ENCODE data around the gene DHRS7C.

DHRS7C gene, protein sequence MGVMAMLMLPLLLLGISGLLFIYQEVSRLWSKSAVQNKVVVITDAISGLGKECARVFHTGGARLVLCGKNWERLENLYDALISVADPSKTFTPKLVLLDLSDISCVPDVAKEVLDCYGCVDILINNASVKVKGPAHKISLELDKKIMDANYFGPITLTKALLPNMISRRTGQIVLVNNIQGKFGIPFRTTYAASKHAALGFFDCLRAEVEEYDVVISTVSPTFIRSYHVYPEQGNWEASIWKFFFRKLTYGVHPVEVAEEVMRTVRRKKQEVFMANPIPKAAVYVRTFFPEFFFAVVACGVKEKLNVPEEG

DNA sequence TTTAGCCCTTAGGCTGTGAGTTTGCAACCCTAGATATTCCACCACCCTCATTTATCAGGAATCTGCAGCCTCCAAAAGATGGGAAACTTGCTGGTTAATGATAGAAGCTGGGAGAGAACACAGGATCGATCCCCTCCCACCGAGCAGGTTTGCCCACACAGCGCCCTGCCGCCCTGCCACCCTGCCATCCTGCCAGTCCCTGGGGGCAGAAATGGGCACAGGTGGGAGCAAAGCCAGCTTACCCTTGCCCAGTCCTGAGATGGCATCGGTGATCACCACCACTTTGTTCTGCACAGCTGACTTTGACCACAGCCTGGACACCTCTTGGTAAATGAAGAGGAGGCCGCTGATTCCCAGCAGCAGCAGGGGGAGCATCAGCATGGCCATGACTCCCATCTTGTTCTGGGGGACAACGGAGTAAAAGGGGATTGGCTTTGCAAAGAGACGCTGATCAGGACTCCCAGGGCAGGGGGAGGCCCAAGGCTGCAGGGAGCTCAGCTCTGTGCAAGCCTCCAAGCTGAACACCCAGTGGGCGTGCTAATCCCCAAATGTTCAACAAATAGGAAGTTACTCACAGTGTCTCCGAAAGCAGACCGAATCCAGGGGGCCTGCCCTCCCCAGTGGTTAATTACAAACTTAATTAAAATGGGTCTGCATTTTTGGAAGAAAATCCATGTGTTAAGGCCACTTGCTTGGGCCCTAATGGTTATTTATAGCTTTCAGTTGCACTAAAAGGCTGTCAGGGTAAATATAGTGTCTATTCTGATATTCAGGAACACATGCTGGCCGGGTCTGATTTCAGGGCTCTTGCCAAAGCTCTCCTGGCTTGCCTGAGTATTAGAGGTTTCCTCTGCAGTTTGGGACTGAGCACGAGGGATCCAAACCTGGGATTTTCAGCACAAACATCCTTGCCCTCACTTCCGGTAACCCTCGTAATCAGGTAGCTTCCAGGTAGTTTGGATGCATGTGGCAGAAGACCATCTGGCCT is at the start of gene DHRS7C:
TSS of gene DHRS7C (minus strand) at position 704 of the 988 bp plus-strand sequence. CDS start at position 396, 308 bp downstream.
- in situ Hi-C loops (cut with MboI; ENCODE audit: low sequenced_read_pairs) = no loop called here

DNA sequence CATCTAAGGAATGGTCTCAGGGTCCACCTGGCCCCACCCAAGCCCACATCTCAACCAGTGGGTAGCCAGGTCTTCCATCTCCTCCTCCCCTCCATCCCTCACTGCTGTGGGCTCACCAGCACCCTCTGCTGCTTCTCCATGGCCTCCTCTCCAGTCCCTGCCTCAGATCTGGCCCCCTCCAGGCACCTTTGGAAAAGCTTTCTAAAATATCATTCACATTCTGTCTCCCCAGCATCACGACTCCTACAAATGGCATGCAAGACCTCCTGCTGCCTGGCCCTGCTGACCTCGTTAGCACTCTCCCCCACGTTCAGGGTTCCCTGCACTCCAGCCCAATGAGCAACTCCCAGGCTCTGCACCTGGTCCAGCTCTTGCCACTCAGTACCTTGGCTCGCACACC is 48.0 kb upstream of the DHRS7C start:
- in situ Hi-C loops (cut with MboI; ENCODE audit: low sequenced_read_pairs) = no loop called here

DNA sequence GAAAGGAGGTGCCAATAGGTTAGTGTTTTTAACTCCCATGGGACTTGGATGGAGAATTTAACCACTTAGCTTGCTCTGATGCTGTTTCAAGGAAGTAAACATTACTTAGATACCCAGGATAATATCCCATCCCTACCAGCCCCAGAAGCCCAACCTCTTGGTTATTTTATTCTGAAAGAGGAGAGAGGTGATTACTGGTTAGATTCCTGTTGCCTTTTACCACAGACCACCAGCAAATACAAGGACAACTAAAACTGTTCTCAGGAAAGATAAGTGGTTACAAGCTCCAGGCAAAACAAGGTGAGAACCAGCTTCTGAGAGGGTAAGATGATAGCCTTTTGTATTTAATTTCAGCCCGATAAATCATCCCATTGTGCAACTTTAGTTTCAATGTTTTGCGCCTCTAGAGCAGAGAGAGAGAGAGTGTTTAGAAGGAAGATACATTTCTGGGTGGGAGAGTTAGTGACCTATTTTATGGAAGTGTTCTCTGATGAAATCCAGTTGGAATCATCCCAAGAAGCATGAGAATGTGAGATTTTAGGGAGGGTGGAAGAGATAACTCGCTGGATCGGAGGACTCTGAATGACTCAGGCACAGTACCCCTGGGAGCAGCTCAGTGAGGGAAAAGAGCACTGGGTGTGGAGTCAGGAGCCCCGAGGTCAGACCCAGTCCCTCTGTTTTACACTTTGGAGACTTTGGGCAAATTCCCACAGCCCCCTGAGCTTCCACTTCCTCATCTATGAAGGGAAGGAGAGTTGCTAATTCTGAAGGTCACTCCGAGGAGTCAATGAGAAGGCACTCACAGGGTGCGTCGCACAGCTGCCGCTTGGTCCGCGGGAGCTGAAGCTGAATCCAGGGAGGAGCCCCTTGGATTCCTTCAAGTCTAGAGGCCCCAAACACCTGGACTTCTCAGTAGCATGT is 46.4 kb upstream of the DHRS7C start:
- in situ Hi-C loops (cut with MboI; ENCODE audit: low sequenced_read_pairs) = no loop called here

DNA sequence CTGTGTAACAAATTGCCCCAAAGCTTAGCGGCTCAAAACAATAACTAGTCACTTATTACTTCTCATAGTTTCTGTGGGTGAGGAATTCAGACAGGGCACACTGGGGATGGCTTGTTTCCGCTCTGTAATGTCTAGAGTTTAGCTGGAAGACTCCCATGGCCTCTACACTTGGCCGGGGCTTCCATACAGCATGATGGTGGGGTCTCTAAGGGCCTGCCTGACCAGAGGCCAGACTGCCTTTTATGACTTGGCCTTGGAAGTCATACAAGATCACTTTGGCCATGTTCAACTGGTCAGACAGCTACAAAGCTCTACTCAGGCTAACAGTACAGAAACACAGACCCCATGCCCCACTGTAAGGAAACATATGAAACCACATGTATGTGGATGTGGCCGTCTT is 42.5 kb upstream of the DHRS7C start:
- in situ Hi-C loops (cut with MboI; ENCODE audit: low sequenced_read_pairs) = no loop called here

DNA sequence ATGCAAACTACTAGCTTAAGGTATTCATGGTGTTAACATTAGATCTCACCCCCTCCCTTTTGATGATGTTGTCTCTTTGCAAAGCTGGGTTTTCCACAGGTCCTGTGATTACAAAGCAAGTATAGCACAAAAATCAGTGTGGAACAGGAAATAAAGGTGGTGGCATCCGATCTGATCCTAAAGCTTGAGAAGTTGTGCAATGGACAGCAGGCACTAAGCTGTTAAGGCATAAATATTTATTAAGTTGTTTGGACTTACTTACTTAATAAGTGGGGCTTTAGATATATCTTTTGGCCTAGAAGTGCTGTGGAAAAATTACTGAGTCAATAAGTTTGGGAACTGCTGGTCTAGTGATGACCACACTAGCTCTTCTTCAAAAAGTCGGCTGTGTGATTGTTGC is 39.3 kb upstream of the DHRS7C start:
- in situ Hi-C loops (cut with MboI; ENCODE audit: low sequenced_read_pairs) = no loop called here

DNA sequence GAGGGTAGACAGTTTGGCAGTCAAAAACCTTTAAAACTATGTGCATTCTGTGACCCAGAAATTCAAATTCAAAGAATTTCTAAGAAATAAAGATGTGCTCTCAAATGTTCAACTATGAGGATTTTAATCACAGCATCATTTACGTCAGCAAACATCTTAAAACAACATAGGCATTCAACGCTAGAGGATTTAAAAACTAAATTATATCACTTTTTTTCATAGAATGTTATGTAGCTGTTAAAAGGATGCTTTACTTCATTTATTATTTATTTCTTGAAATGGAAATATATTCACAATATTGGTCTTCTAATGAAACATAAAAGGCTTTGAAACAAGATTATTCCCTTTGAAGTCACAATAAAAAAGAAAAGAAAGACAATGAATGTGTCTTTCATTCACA is 38.0 kb upstream of the DHRS7C start:
- in situ Hi-C loops (cut with MboI; ENCODE audit: low sequenced_read_pairs) = no loop called here

DNA sequence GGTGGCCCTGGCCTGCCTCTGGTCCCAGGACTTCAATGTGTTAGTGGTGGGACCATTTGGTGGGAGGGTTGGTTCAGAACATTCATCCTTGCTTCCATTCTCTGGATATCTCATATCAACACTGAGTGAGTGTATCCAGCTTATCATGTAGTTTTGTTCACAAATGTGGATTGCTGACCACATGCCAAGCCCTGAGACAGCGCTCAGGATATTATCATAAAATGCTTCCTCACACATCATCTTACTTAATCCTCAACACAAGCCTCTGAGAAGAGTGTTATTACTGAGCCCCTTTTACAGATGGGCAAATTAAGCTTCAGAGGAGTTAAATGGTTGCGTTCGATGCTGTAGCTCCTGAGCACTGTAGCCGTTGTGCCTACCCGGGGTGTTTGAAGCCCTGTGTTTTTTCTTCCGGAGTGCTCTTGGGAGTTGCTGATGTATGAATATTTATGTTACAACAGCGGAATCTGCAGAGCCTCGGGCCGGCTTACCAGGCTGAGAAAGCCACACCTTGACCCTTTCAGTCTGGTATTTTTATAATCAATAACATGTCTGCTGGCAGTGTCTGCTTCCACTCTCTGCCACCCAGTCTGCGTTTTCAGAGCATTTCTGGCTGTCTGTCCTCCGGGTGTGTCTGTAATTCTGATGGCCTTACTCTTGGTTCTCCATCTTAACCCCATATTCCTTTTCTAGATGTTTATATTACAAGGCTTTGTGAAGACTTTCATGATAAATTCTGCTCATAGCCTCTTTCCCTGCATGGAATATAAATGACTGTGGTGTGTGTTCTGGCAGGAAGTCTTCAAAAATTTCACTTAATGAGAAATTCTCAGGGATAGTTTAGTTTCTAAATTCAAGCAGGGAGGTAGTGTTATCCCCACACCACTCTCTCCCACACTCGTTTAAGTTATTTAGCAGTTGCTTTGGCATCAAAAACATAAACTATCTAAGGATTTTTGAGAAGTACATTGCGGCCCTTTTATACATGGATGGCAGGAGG is 37.2 kb upstream of the DHRS7C start:
- in situ Hi-C loops (cut with MboI; ENCODE audit: low sequenced_read_pairs) = no loop called here

DNA sequence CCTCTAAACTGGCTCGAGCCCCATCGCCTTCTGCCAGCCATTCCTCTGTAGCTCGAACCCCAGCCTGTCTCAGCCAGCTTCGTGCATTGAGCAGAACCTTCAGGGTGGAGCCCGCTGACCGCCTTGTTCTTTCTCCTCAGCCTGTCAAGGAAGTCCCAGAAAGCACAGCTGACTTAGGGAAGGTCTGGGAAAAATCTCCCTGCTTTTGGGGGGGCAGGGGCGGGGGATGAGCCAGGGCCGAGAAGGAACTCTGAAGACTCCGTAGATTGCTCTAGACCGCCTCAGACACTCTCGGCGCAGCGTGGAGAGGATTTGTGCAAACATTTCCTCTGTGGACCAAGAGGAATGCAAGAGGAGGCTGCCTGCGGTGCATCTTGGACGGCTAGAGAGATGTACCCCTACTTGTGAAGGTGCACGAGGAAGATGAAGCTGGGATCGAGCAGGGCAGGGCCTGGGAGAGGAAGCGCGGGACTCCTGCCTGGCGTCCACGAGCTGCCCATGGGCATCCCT is 34.3 kb upstream of the DHRS7C start, which contains the start of gene GLP2R:
TSS of gene GLP2R (plus strand) at position 284 of the 510 bp plus-strand sequence. CDS start at position 424, 140 bp downstream.
- in situ Hi-C loops (cut with MboI; ENCODE audit: low sequenced_read_pairs) = no loop called here

DNA sequence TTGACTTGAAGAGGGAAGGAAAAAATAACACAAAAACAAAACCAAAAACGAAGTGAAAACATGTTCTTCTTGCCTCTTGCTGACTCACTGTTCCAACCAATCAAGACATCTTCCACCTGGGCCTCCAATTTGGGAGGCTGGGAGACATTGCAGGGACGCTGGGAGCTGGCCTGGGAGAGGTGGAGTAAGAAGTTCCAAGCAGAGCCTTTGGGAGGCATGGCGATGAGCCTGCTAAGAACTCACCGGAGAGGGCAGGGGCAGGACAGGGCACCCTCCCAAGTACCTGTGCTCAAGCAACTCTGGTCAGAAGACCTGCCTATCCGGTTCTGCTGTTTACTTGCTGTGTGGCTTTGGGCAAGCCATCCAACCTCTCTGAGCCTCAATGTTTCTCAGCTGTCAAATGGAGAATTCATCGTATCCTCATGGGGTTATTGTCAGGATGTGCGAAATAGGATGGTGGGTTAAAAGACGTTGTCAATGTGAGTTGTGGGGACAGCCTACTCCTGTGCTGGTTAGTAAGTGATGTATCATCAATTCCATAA is 33.5 kb upstream of the DHRS7C start:
- in situ Hi-C loops (cut with MboI; ENCODE audit: low sequenced_read_pairs) = no loop called here

DNA sequence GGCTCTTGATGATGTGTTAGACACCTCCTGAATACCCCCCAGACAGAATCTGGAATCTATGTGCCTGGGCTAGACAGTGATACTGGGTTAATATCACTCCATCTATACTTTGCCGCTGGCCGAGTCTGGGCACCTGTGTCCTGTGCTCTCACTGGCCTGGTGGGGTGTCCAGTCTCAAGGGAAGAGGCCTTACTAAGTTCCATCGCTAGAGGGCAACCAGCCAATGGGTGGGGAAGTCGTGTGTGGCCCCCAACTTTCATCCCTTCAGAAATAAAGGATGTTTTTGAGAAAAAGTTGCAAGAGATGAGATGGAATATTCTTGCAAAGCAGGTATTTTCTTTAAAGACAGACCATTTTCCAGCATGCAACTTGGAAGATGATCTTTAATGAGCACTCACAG is 32.7 kb upstream of the DHRS7C start:
- in situ Hi-C loops (cut with MboI; ENCODE audit: low sequenced_read_pairs) = no loop called here

DNA sequence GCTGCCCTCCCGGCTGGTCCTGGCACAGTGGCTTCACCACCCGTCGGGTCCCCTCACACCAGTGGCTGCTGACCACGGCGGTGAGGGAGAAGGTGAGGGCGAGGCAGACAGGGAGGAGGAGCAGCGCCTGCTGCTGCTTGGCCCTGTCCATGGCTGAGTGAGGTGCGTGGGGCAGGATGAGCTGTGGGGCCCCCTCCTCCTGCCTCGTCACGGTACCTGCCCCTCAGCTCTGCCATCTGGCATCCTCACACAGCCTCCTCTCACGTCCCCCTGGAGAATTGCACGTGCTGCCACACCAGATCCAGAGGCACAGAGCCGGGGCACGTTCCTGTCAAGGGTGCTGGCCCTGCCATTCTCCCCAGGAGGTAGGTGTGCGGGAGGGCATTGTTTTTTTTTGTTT is 30.5 kb upstream of the DHRS7C start, which contains the start of gene GSG1L2:
TSS of gene GSG1L2 (minus strand) at position 159 of the 400 bp plus-strand sequence. CDS start at position 151, 8 bp downstream.
- in situ Hi-C loops (cut with MboI; ENCODE audit: low sequenced_read_pairs) = no loop called here

DNA sequence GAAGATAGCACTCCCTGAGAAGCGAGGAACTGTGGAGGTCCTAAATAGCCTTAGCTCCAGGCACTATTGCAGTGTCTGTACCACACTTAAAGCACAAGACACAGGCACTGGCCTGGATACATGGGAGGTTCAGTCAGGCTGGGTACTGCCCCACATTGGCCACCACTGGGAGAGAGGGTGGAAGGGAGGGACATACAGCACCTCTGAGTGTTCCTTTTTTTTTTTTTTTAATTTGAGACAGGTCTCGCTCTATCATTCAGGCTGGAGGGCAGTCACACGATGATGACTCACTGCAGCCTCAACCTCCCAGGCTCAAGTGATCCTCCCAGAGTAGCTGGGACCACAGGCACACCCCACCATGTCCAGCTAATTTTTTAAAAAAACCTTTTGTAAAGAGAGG is 29.1 kb upstream of the DHRS7C start:
- in situ Hi-C loops (cut with MboI; ENCODE audit: low sequenced_read_pairs) = no loop called here

DNA sequence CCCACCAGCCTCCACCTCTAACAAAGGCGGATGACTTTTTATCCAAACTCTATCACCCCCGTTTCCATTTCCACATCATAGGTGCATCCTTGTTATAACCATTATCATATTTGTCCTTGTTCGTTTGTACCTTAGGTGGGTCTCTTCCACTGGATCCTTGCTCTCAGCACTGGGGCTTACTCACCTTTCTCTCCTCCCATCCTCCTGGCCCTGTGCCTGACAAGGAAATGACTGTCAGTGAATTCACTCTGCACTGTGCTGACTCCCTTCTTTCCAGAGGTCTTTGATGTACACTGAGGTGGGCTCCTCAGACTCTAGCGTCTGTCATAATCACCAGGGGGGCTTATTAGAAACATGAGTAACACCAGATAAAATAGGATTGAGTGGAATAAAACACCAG is 27.4 kb upstream of the DHRS7C start:
- in situ Hi-C loops (cut with MboI; ENCODE audit: low sequenced_read_pairs) = no loop called here

DNA sequence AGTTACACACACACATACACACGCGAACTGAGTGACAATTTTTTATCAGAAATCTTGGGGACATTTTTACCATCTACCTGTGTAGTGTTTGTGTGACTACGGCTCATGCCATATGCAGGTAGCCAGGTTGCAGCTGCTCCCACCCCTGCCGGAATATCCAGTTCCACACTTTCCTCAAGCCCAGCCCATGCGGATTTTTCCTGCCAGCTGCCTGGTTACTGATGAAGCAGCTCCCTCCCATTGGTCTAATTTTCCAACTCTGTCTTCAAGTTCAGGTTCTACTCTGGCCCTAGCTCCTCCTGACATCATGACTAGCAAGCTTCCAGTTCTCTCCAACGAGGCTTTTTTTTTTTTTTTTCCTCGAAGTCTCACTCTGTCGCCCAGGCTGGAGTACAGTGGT is 25.7 kb upstream of the DHRS7C start:
- in situ Hi-C loops (cut with MboI; ENCODE audit: low sequenced_read_pairs) = no loop called here

DNA sequence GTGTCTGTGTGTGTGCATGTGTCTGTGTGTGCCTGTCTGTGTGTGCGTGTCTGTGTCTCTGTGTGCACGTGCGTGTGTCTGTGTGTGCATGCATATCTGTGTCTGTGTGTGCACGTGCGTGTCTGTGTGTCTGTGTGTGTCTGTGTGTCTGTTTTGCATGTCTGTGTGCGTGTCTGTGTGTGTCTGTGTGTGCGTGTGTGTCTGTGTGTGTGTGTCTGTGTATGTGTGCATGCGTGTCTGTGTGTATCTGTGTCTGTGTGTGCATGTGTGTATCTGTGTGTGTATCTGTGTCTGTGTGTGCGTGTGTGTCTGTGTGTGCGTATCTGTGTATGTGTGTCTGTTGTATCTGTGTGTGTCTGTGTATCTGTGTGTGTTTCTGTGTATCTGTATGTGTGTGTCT is 25.1 kb upstream of the DHRS7C start:
- in situ Hi-C loops (cut with MboI; ENCODE audit: low sequenced_read_pairs) = no loop called here

DNA sequence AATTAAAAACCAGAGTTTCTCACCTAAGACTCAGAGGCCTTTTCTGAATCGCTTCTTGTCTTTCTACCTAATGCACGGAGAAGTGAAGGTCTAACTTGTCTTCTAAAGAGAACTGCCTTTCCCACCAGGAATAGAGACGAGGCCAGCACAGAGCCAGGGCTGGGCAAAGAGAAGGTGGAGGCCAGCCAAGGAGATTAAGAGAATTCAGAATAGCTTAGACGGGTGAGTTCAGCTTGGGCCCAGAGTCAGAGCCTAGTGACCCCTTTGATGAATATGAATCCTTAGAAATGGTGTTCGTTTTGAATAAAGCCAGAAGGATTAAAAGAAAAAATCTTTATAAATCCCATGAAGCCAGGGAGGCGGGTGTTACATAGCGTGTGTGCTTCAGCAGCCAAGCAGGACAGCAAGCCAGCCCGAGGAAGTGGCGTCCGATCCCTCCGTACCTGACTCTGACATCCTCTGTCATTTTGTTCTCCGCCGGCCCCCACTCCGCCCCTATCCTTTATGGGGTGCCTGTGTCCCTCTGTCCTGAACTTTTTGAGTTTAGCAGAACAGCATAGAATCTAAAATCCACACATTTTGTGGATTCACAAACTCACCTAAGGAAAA is 23.0 kb upstream of the DHRS7C start:
- in situ Hi-C loops (cut with MboI; ENCODE audit: low sequenced_read_pairs) = no loop called here

DNA sequence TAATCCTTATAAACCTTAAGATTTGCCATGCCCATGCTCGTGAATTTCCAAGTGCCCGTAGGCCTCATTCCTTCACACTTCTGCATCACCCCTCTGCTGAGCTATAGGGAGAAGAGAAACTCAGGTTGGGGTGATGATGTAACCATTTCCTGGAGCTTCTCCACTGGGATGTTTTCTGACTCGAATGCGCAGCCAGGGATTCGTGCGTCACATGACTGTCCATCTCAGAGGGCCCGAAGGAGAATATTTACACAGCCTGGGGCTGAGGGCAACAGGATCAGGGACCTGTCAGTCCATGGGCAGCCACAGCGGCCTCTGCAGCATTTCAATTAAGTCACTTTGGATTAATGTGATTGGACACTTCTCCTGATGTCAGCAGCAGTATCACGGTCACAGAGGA is 21.8 kb upstream of the DHRS7C start:
- in situ Hi-C loops (cut with MboI; ENCODE audit: low sequenced_read_pairs) = no loop called here

DNA sequence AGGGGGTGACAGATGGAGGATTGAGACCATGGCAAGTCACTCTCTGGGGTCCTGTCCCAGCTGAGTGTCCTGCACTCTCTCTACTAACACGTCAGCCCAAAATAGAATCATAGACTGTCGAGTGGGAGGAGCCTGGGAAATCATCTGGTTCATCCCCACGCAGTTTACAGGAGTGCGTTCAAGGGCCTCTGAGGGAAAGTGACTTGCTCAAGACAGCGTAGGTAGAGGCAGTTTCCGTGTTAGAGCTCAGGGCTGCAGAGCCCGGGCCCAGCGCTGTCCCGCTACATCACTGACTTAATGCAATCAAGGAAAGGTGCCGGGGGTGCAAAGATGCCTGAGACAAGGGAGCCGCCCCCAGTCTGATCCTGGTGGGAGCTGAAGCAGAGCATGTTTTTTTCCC is 20.1 kb upstream of the DHRS7C start:
- in situ Hi-C loops (cut with MboI; ENCODE audit: low sequenced_read_pairs) = no loop called here

DNA sequence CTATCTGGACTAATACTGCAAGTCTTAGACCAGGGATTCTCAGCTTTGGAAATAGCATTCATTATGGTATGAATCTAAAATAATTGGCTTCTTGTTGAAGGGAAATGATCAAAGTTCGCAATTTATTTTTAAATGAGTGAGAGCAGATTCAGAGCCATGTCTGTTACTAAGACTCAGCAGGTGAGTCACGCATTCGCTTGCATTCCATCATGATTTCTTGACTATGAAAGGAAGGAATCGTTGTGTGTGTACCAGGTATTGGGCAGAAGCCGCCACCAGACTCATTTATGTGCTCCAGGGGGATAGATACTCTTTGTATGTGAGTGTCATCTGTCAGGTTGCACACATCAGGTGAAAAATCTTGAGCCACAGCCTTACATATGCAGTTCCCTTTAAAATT is 19.7 kb upstream of the DHRS7C start:
- in situ Hi-C loops (cut with MboI; ENCODE audit: low sequenced_read_pairs) = no loop called here
